Left forelimb (tissue), 1 donor: ENCODE data around the gene SNX9.
"Not testable (repeated sequence)": the region's sequence is repeated elsewhere in the genome, so short reads cannot be mapped to it uniquely, and the experiment has no call there.

Experiments
- DNase-seq: peaks from one replicate; pipeline ENCODE4 v3.0.0-alpha.2; 2018; ENCODE audit warnings: low spot score

SNX9 gene

GRCh38 chr6:157831424-157832249 is 8.6 kb downstream of the SNX9 start:
- DNase-seq = no peak

GRCh38 chr6:157832250-157832967 is 9.4 kb downstream of the SNX9 start:
- DNase-seq = no peak

- DNase-seq = no peak
These were observed 11.5 kb downstream of the SNX9 start for GRCh38 chr6:157834549-157834948.

GRCh38 chr6:157838718-157839430 is 15.8 kb downstream of the SNX9 start:
- DNase-seq = no peak

- DNase-seq = no peak
These were observed 16.6 kb downstream of the SNX9 start for GRCh38 chr6:157839606-157840005.

GRCh38 chr6:157840261-157840660 is 17.2 kb downstream of the SNX9 start:
- no peak for DNase-seq

- DNase-seq = no peak
These were observed 17.7 kb downstream of the SNX9 start for GRCh38 chr6:157840776-157841175.

GRCh38 chr6:157841211-157841840 is 18.3 kb downstream of the SNX9 start:
- DNase-seq = no peak

GRCh38 chr6:157842212-157842611 is 19.2 kb downstream of the SNX9 start:
- no peak for DNase-seq

GRCh38 chr6:157844196-157844595 is 21.1 kb downstream of the SNX9 start:
- not testable (repeated sequence) for DNase-seq

- DNase-seq = no peak
These were observed 22.6 kb downstream of the SNX9 start for GRCh38 chr6:157845493-157846259.

GRCh38 chr6:157847846-157848245 is 24.8 kb downstream of the SNX9 start:
- DNase-seq = no peak

- no peak for DNase-seq
These were observed 25.6 kb downstream of the SNX9 start for GRCh38 chr6:157848693-157849092.

GRCh38 chr6:157849288-157850017 is 26.4 kb downstream of the SNX9 start:
- DNase-seq = no peak

- no peak for DNase-seq
These were observed 27.0 kb downstream of the SNX9 start for GRCh38 chr6:157850030-157850429.

- DNase-seq = no peak
These were observed 30.2 kb downstream of the SNX9 start for GRCh38 chr6:157853018-157853805.

GRCh38 chr6:157853902-157854502 is 31.0 kb downstream of the SNX9 start:
- DNase-seq = no peak

- no peak for DNase-seq
These were observed 32.3 kb downstream of the SNX9 start for GRCh38 chr6:157855325-157855724.

GRCh38 chr6:157855804-157856203 is 32.8 kb downstream of the SNX9 start:
- DNase-seq = not testable (repeated sequence)
